Smooth muscle cell of the umbilical artery (primary cell): ENCODE measurements around the gene MRC2. TPM values are rescaled to one million over a fixed set of nuclear protein-coding genes. Genes with fewer than 3 reads are reported as not detected.

Experiments used
- total RNA-seq: library from RNA; depleted of rRNA; stranded (reverse); fragments of >200 nt; gene quantifications from 2 replicates; pipeline ENCODE4 v1.2.3, GENCODE V29; 2014

MRC2 gene, protein sequence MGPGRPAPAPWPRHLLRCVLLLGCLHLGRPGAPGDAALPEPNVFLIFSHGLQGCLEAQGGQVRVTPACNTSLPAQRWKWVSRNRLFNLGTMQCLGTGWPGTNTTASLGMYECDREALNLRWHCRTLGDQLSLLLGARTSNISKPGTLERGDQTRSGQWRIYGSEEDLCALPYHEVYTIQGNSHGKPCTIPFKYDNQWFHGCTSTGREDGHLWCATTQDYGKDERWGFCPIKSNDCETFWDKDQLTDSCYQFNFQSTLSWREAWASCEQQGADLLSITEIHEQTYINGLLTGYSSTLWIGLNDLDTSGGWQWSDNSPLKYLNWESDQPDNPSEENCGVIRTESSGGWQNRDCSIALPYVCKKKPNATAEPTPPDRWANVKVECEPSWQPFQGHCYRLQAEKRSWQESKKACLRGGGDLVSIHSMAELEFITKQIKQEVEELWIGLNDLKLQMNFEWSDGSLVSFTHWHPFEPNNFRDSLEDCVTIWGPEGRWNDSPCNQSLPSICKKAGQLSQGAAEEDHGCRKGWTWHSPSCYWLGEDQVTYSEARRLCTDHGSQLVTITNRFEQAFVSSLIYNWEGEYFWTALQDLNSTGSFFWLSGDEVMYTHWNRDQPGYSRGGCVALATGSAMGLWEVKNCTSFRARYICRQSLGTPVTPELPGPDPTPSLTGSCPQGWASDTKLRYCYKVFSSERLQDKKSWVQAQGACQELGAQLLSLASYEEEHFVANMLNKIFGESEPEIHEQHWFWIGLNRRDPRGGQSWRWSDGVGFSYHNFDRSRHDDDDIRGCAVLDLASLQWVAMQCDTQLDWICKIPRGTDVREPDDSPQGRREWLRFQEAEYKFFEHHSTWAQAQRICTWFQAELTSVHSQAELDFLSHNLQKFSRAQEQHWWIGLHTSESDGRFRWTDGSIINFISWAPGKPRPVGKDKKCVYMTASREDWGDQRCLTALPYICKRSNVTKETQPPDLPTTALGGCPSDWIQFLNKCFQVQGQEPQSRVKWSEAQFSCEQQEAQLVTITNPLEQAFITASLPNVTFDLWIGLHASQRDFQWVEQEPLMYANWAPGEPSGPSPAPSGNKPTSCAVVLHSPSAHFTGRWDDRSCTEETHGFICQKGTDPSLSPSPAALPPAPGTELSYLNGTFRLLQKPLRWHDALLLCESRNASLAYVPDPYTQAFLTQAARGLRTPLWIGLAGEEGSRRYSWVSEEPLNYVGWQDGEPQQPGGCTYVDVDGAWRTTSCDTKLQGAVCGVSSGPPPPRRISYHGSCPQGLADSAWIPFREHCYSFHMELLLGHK (N-terminal part only)
- 639 and 847 TPM in 2 replicates for total RNA-seq

DNA sequence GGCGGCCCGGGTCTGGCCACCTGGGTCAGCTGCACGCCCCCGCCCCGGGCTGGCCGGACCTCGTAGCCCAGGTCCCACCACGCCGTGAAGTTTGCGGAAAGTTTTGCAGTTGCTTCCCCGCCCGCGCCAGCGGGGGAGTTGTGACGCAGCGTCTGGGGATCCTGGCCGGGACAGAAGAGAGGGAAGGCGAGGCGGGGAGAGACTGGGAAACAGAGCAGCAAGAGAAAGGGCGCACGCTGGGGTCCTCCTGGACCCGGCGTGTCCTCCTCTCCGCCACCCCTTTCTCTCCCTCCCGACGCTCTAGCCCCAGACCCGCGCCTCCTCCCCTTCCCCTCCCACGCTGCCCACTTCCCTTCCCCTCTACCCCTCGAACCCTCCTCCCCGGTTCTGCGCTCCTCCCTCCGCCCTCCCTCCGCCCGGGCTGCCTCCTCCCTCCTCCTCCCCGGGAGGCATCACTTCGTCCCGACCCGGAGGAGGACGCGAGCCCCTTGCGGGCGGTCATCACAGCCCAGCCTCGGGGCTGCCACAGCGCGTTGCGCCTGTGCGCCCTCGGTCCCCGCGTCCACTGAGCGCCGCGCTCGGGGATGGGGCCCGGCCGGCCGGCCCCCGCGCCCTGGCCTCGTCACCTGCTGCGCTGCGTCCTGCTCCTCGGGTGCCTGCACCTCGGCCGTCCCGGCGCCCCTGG lies at the start of gene MRC2:
Gene MRC2, plus strand, starts transcription at position 452 of the 685 bp plus-strand sequence. Its CDS starts 133 bp downstream, at position 585.

Other genes with a start within 250 kb of the MRC2 start
- not detected in 2 replicates for gene EFCAB3, start 247.1 kb upstream of the MRC2 start, total RNA-seq
- 17.5 and 22.7 TPM in 2 replicates for gene METTL2A, start 203.8 kb upstream of the MRC2 start, total RNA-seq
- gene TLK2, start 148.8 kb upstream of the MRC2 start, total RNA-seq = 65.0 and 81.1 TPM in 2 replicates
- gene MARCHF10, start 180.6 kb downstream of the MRC2 start, total RNA-seq = not detected in 2 replicates